ENCODE measurements around the gene EPHB1.
"Not testable (repeated sequence)": the region's sequence is repeated elsewhere in the genome, so short reads cannot be mapped to it uniquely, and the experiment has no call there.

The EPHB1 gene

GRCh38 chr3:134970895-134971294 is 175.8 kb downstream of the EPHB1 start:
- DNase-seq, result no peak

GRCh38 chr3:134971306-134971705 is 176.2 kb downstream of the EPHB1 start:
- no peak for DNase-seq

GRCh38 chr3:134971907-134972306 is 176.8 kb downstream of the EPHB1 start:
- DNase-seq, result not testable (repeated sequence)

- DNase-seq, result no peak
These were observed 177.9 kb downstream of the EPHB1 start for GRCh38 chr3:134972836-134973455.

- no peak for DNase-seq
These were observed 179.6 kb downstream of the EPHB1 start for GRCh38 chr3:134974624-134975023.

- no peak for DNase-seq
These were observed 181.9 kb downstream of the EPHB1 start for GRCh38 chr3:134976948-134977347.

GRCh38 chr3:134978658-134979057 is 183.6 kb downstream of the EPHB1 start:
- DNase-seq, result no peak

GRCh38 chr3:134985864-134986715 is 191.0 kb downstream of the EPHB1 start:
- no peak for DNase-seq

GRCh38 chr3:134988666-134989065 is 193.6 kb downstream of the EPHB1 start:
- no peak for DNase-seq

- DNase-seq, result no peak
These were observed 195.9 kb downstream of the EPHB1 start for GRCh38 chr3:134991003-134991402.

GRCh38 chr3:134991472-134992010 is 196.5 kb downstream of the EPHB1 start:
- DNase-seq, result no peak

GRCh38 chr3:134992180-134992579 is 197.1 kb downstream of the EPHB1 start:
- no peak for DNase-seq

- DNase-seq, result no peak
These were observed 197.5 kb downstream of the EPHB1 start for GRCh38 chr3:134992586-134992985.

- DNase-seq, result no peak
These were observed 198.0 kb downstream of the EPHB1 start for GRCh38 chr3:134993011-134993410.

- DNase-seq, result no peak
These were observed 203.1 kb downstream of the EPHB1 start for GRCh38 chr3:134998158-134998557.

- DNase-seq, result no peak
These were observed 203.8 kb downstream of the EPHB1 start for GRCh38 chr3:134998855-134999254.

GRCh38 chr3:135000465-135000864 is 205.4 kb downstream of the EPHB1 start:
- DNase-seq, result no peak

- DNase-seq, result not testable (repeated sequence)
These were observed 210.6 kb downstream of the EPHB1 start for GRCh38 chr3:135005616-135006015.

- DNase-seq, result no peak
These were observed 212.5 kb downstream of the EPHB1 start for GRCh38 chr3:135007607-135008006.

- no peak for DNase-seq
These were observed 213.3 kb downstream of the EPHB1 start for GRCh38 chr3:135008326-135008725.

GRCh38 chr3:135009014-135009413 is 214.0 kb downstream of the EPHB1 start:
- DNase-seq, result no peak

GRCh38 chr3:135012101-135012500 is 217.0 kb downstream of the EPHB1 start:
- no peak for DNase-seq

- no peak for DNase-seq
These were observed 218.1 kb downstream of the EPHB1 start for GRCh38 chr3:135013206-135013605.

GRCh38 chr3:135014566-135014965 is 219.5 kb downstream of the EPHB1 start:
- no peak for DNase-seq

Measured in NK-92 treated with Interleukin-12 subunit alpha and Interleukin-12 subunit beta, amount 100 ng/mL, for 24 hours (cell line).